SK-N-SH (cell line): ENCODE measurements around the gene BAHCC1. TPM values are rescaled to one million over a fixed set of nuclear protein-coding genes. Genes with fewer than 3 reads are reported as not detected.

Source experiments
- CTCF ChIA-PET: fragments of 300-600, 350-600 bp; formaldehyde crosslinking; extraction: SDS; loops from one replicate; lab custom pipeline; 2021; lab: Yijun Ruan, JAX
- POLR2A ChIA-PET: fragments of 350-600 bp; sonication (Branson Sonifier 250); formaldehyde crosslinking; extraction: SDS; loops from one replicate; lab custom pipeline; 2020; ENCODE audit warnings: antibody characterized with exemption, inconsistent platforms; lab: Yijun Ruan, JAX
- DNase-seq: peaks from one replicate; pipeline ENCODE4 v3.0.0; 2012
- H2AFZ ChIP-seq: fragments of 200-600 bp; sonication (generic); 2 replicates; pipeline ENCODE4 v1.8.1; 2016; ENCODE audit warnings: antibody characterized with exemption, mild to moderate bottlenecking, low read depth
- H3F3A ChIP-seq: fragments of 200-600 bp; sonication (generic); replicated peaks from 2 replicates; pipeline ENCODE3; 2016; ENCODE audit warnings: antibody characterized with exemption, mild to moderate bottlenecking; ENCODE audit not compliant: insufficient read depth
- H3K27ac ChIP-seq, 2 experiments: fragments of 200-500 bp in 1 of 2; fragments of 200-600 bp in 1 of 2; sonication (Bioruptor generic) in 1 of 2; sonication (generic), shearing (Covaris generic) in 1 of 2; 2 replicates each; pipeline versions ENCODE4 v1.5.1 to v1.6.1; 2014 to 2016; ENCODE audit warnings: low read depth in 2 of 2, inconsistent platforms in 1 of 2, low read length in 1 of 2, mild to moderate bottlenecking in 1 of 2, mixed read lengths in 1 of 2
- H3K27me3 ChIP-seq: fragments of 200-600 bp; sonication (generic), shearing (Covaris generic); 2 replicates; pipeline ENCODE4 v1.6.1; 2016; ENCODE audit warnings: mixed run types; ENCODE audit not compliant: insufficient read depth
- H3K36me3 ChIP-seq, 2 experiments: fragments of 200-500 bp in 1 of 2; fragments of 200-600 bp in 1 of 2; sonication (Bioruptor generic) in 1 of 2; sonication (generic) in 1 of 2; replicated peaks in 1 of 2; 2 replicates each; pipeline versions ENCODE3 to v1.5.1; 2014 to 2016; ENCODE audit warnings: low read length in 1 of 2, mild to moderate bottlenecking in 1 of 2; ENCODE audit not compliant: insufficient read depth in 2 of 2, control insufficient read depth in 1 of 2
- H3K4me1 ChIP-seq, 2 experiments: fragments of 200-500 bp in 1 of 2; fragments of 200-600 bp in 1 of 2; sonication (Bioruptor generic) in 1 of 2; sonication (generic), shearing (Covaris generic) in 1 of 2; 2 replicates each; pipeline versions ENCODE4 v1.5.1 to v1.6.1; 2014 to 2016; ENCODE audit warnings: low read depth in 1 of 2, low read length in 1 of 2, mixed run types in 1 of 2; ENCODE audit not compliant: insufficient read depth in 2 of 2, control insufficient read depth in 1 of 2
- H3K4me2 ChIP-seq: fragments of 200-600 bp; sonication (generic), shearing (Covaris generic); 2 replicates; pipeline ENCODE4 v1.6.1; 2017; ENCODE audit warnings: mixed run types
- H3K4me3 ChIP-seq, 2 experiments: fragments of 200-500 bp in 1 of 2; fragments of 200-600 bp in 1 of 2; sonication (Bioruptor generic) in 1 of 2; sonication (generic), shearing (Covaris generic) in 1 of 2; 2 replicates each; pipeline versions ENCODE4 v1.5.1 to v1.8.1; 2014 to 2016; ENCODE audit warnings: low read depth in 2 of 2, inconsistent platforms in 1 of 2, low read length in 1 of 2, mild to moderate bottlenecking in 1 of 2, mixed read lengths in 1 of 2, moderate library complexity in 1 of 2
- H3K79me2 ChIP-seq: fragments of 200-600 bp; sonication (generic); 2 replicates; pipeline ENCODE4 v1.8.1; 2017; ENCODE audit warnings: mild to moderate bottlenecking; ENCODE audit not compliant: insufficient read depth
- H3K9ac ChIP-seq: fragments of 200-600 bp; sonication (generic); 2 replicates; pipeline ENCODE4 v1.6.1; 2017; ENCODE audit warnings: mixed run types
- H3K9me2 ChIP-seq: fragments of 200-600 bp; sonication (generic); 2 replicates; pipeline ENCODE4 v1.6.1; 2017; ENCODE audit warnings: mixed run types
- H3K9me3 ChIP-seq: fragments of 200-600 bp; sonication (generic); 2 replicates; pipeline ENCODE4 v1.6.1; 2017; ENCODE audit warnings: mixed run types, mild to moderate bottlenecking, moderate library complexity
- H4K20me1 ChIP-seq: fragments of 200-600 bp; sonication (generic); 2 replicates; pipeline ENCODE4 v1.6.1; 2017; ENCODE audit warnings: mild to moderate bottlenecking, mixed run types; ENCODE audit not compliant: insufficient read depth
- ELF1 ChIP-seq: IDR thresholded peaks from 2 replicates; pipeline ENCODE4 v1.4.0; 2012
- EZH2phosphoT487 ChIP-seq: fragments of 200-600 bp; sonication (generic); IDR thresholded peaks from 2 replicates; pipeline ENCODE4 v1.6.1; 2017; ENCODE audit warnings: low read depth, mixed run types, mild to moderate bottlenecking, antibody characterized with exemption, moderate library complexity, borderline replicate concordance
- FOSL2 ChIP-seq: IDR thresholded peaks from 2 replicates; pipeline ENCODE4 v1.4.0; 2012; ENCODE audit warnings: low read depth, mild to moderate bottlenecking, moderate library complexity, borderline replicate concordance
- FOXJ3 ChIP-seq: sonication (generic); formaldehyde crosslinking; IDR thresholded peaks from 2 replicates; pipeline ENCODE4 v1.5.1; 2020; ENCODE audit warnings: mild to moderate bottlenecking, missing genetic modification reagents
- FOXM1 ChIP-seq: IDR thresholded peaks from 2 replicates; pipeline ENCODE4 v1.4.0; 2012; ENCODE audit warnings: low read depth, mild to moderate bottlenecking
- GABPA ChIP-seq: IDR thresholded peaks from 2 replicates; pipeline ENCODE4 v1.4.0; 2012; ENCODE audit warnings: low read depth, mild to moderate bottlenecking
- GATA2 ChIP-seq: sonication (generic); formaldehyde crosslinking; IDR thresholded peaks from 2 replicates; pipeline ENCODE4 v1.5.0; 2020; ENCODE audit warnings: mild to moderate bottlenecking, missing genetic modification reagents
- JUND ChIP-seq: IDR thresholded peaks from 2 replicates; pipeline ENCODE4 v1.4.0; 2012
- MEF2A ChIP-seq: IDR thresholded peaks from 2 replicates; pipeline ENCODE4 v1.4.0; 2012; ENCODE audit warnings: low read depth, borderline replicate concordance
- MXI1 ChIP-seq: IDR thresholded peaks from 2 replicates; pipeline ENCODE4 v1.6.1; 2012; ENCODE audit warnings: mild to moderate bottlenecking, low read depth, low read length, improper control_type of control experiment
- NRF1 ChIP-seq: IDR thresholded peaks from 2 replicates; pipeline ENCODE4 v1.6.1; 2012; ENCODE audit warnings: low read depth, mild to moderate bottlenecking, low read length
- RAD21 ChIP-seq: IDR thresholded peaks from 2 replicates; pipeline ENCODE4 v1.6.1; 2012; ENCODE audit warnings: mild to moderate bottlenecking, low read length
- RXRA ChIP-seq: IDR thresholded peaks from 2 replicates; pipeline ENCODE4 v1.4.0; 2012; ENCODE audit warnings: low read depth, mild to moderate bottlenecking, borderline replicate concordance
- SIN3A ChIP-seq: IDR thresholded peaks from 2 replicates; pipeline ENCODE4 v1.6.1; 2012; ENCODE audit warnings: low read depth, mild to moderate bottlenecking, low read length, moderate library complexity, borderline replicate concordance
- SMC3 ChIP-seq: IDR thresholded peaks from 2 replicates; pipeline ENCODE4 v1.6.1; 2012; ENCODE audit warnings: low read depth, low read length, improper control_type of control experiment
- TAF1 ChIP-seq: IDR thresholded peaks from 2 replicates; pipeline ENCODE4 v1.6.1; 2012; ENCODE audit warnings: low read depth, mild to moderate bottlenecking, low read length, moderate library complexity, borderline replicate concordance
- TCF12 ChIP-seq: IDR thresholded peaks from 2 replicates; pipeline ENCODE4 v1.4.0; 2012
- TEAD4 ChIP-seq: IDR thresholded peaks from 2 replicates; pipeline ENCODE4 v1.4.0; 2012; ENCODE audit warnings: mild to moderate bottlenecking, borderline replicate concordance; ENCODE audit not compliant: insufficient read depth
- YY1 ChIP-seq: IDR thresholded peaks from 2 replicates; pipeline ENCODE4 v1.4.0; 2012; ENCODE audit warnings: low read depth, mild to moderate bottlenecking
- WGBS: methylation state at CpG from one replicate; pipeline ENCODE4 v1.1.6; 2017; ENCODE audit warnings: low lambda C conversion rate; 5-methylcytosine and 5-hydroxymethylcytosine counted together
- polyA plus RNA-seq, 3 experiments: library from polyadenylated mRNA; depleted of rRNA; stranded (reverse); fragments of >200 nt; gene quantifications; 2 replicates each; pipeline ENCODE4 v1.2.3, GENCODE V29; 2012
- TF ChIP-seq, protein P1 (sequence below): fragments of 150-350 bp; IDR thresholded peaks from 2 replicates; pipeline ENCODE4 v1.6.1; 2016; ENCODE audit warnings: mild to moderate bottlenecking, low read depth, low read length
- TF ChIP-seq, protein P2 (sequence below): IDR thresholded peaks from 2 replicates; pipeline ENCODE4; 2012
- TF ChIP-seq, protein P3 (sequence below): IDR thresholded peaks from 2 replicates; pipeline ENCODE4 v1.4.0; 2012; ENCODE audit warnings: low read depth, borderline replicate concordance
- TF ChIP-seq, protein P4 (sequence below): fragments of 200-600 bp; sonication (generic); IDR thresholded peaks from 2 replicates; pipeline ENCODE4 v1.6.1; 2017; ENCODE audit warnings: antibody characterized with exemption, mild to moderate bottlenecking, moderate library complexity
- TF ChIP-seq, protein P5 (sequence below): IDR thresholded peaks from 2 replicates; pipeline ENCODE4 v1.6.1; 2012; ENCODE audit warnings: mild to moderate bottlenecking, low read depth, low read length, moderate library complexity

BAHCC1 gene
- polyA plus RNA-seq, 1 of the 3 experiments (the other 2 are of a cell fraction): 6.4 TPM

DNA sequence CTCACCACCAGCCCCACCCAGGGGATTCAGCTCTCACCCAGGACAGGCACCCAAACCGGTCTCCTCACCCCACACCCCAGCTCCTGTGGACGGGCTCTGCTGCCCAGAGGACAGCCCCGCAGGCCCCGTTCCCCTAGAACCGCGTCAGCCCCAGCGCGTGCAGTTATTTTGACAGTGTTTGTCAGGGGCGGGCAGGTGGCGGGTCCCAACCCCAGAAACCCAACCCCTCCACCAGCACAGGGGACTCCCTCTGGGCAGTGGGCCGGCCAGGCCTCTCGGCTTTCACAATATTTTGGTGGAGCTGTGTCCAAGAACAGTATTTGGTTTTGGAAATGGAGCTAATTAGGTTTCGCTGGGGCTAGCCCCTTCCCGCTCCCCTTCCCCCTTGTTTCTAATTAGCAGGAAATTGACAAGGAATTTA is 44.8 kb downstream of the BAHCC1 start (continued):
- TF ChIP-seq, protein P1, sequence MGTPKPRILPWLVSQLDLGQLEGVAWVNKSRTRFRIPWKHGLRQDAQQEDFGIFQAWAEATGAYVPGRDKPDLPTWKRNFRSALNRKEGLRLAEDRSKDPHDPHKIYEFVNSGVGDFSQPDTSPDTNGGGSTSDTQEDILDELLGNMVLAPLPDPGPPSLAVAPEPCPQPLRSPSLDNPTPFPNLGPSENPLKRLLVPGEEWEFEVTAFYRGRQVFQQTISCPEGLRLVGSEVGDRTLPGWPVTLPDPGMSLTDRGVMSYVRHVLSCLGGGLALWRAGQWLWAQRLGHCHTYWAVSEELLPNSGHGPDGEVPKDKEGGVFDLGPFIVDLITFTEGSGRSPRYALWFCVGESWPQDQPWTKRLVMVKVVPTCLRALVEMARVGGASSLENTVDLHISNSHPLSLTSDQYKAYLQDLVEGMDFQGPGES: no peak
- no peak for TF ChIP-seq FOXJ3 (CRISPR knock-in tag)
- TF ChIP-seq, protein P2, sequence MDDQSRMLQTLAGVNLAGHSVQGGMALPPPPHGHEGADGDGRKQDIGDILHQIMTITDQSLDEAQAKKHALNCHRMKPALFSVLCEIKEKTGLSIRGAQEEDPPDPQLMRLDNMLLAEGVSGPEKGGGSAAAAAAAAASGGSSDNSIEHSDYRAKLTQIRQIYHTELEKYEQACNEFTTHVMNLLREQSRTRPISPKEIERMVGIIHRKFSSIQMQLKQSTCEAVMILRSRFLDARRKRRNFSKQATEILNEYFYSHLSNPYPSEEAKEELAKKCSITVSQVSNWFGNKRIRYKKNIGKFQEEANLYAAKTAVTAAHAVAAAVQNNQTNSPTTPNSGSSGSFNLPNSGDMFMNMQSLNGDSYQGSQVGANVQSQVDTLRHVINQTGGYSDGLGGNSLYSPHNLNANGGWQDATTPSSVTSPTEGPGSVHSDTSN: no peak
- no peak for TF ChIP-seq SIN3A
- TF ChIP-seq FOXM1: no peak
- TF ChIP-seq EZH2phosphoT487: no peak

DNA sequence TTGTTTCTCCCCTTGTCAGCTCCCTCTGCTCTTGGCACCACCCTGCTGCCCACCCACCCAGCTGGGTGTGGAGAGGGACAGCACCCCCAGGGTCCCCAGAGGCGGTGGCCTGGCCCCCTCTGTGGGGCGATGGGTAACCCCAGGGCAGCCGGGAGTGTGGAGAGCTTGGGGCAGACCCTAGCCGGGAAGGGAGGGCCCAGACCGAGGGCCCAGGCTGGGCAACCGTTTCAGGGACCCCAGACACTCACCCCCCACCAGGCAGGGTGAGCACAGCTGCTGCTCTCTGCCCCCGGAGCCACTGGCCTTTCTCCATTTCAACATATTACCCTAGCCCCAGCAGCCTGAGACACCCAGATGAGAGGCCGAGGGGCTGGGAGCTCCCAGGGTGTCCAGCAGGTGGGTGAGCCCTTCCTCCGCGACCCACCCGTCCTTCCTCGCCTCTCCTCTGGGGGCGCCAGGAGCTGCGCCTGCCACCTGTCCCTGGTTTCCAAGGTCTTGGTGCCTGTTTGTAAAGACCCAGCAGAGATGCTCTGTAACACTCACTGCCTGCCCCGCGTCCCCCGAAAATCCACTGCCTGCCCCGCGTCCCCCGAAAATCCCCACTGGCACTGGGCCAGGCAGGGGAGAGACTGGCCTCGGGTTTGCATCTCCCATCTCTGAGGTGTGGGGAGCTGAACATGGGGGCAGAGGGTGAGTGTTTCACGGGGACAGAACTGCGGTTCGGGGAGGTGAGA is 45.4 kb downstream of the BAHCC1 start:
- ChIA-PET CTCF (interaction anchor here (0.5 to 6.5 kb wide), 63 partner anchors 10 to 201 kb away, joined by 3 to 85 read pairs (median 6); partner anchors contain the start of gene NDUFAF8), POLR2A (interaction anchor here (0.6 to 2.0 kb wide), 5 partner anchors 11 to 160 kb away, joined by 3 to 5 read pairs (median 3); partner anchors contain the start of gene BAHCC1)
- no peak overlapping the region for H3K4me2 ChIP-seq
- no peak overlapping the region; a peak in 1 of 4 replicates for H3K4me3 ChIP-seq
- no peaks in the 10 kb centered on the region for H3F3A ChIP-seq
- 50% methylated on average over 21 of the region's 24 CpGs for WGBS
- H3K9me3 ChIP-seq: no peaks in the 10 kb centered on the region
- H3K4me1 ChIP-seq: peaks cover 0 to 30% of the 10 kb centered on the region in 2 experiments; a peak in 1 of 4 replicates
- no peaks in the 10 kb centered on the region for H3K9me2 ChIP-seq
- H3K27me3 ChIP-seq: no peaks in the 10 kb centered on the region
- no peaks in the 10 kb centered on the region for H3K79me2 ChIP-seq
- H4K20me1 ChIP-seq: 0 out of 2 replicates have a peak, but pooled peaks cover 3% of the 10 kb centered on the region
- DNase-seq: peak; percentile 98
- no peak overlapping the region for H3K9ac ChIP-seq
- no peak overlapping the region for H3K27ac ChIP-seq
- no peaks in the 10 kb centered on the region for H3K36me3 ChIP-seq
- no peak overlapping the region for H2AFZ ChIP-seq
- TF ChIP-seq, protein P3, sequence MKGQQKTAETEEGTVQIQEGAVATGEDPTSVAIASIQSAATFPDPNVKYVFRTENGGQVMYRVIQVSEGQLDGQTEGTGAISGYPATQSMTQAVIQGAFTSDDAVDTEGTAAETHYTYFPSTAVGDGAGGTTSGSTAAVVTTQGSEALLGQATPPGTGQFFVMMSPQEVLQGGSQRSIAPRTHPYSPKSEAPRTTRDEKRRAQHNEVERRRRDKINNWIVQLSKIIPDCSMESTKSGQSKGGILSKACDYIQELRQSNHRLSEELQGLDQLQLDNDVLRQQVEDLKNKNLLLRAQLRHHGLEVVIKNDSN: no peak
- TF ChIP-seq RAD21: peak; percentile 77
- TF ChIP-seq RXRA: no peak
- TF ChIP-seq FOXM1: no peak
- TF ChIP-seq SMC3: peak; percentile 66
- no peak for TF ChIP-seq ELF1
- TF ChIP-seq NRF1: no peak
- TF ChIP-seq MEF2A: no peak
- TF ChIP-seq FOSL2: no peak
- TF ChIP-seq EZH2phosphoT487: no peak
- TF ChIP-seq, protein P4, sequence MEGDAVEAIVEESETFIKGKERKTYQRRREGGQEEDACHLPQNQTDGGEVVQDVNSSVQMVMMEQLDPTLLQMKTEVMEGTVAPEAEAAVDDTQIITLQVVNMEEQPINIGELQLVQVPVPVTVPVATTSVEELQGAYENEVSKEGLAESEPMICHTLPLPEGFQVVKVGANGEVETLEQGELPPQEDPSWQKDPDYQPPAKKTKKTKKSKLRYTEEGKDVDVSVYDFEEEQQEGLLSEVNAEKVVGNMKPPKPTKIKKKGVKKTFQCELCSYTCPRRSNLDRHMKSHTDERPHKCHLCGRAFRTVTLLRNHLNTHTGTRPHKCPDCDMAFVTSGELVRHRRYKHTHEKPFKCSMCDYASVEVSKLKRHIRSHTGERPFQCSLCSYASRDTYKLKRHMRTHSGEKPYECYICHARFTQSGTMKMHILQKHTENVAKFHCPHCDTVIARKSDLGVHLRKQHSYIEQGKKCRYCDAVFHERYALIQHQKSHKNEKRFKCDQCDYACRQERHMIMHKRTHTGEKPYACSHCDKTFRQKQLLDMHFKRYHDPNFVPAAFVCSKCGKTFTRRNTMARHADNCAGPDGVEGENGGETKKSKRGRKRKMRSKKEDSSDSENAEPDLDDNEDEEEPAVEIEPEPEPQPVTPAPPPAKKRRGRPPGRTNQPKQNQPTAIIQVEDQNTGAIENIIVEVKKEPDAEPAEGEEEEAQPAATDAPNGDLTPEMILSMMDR: peak; percentile 81
- TF ChIP-seq, protein P5, sequence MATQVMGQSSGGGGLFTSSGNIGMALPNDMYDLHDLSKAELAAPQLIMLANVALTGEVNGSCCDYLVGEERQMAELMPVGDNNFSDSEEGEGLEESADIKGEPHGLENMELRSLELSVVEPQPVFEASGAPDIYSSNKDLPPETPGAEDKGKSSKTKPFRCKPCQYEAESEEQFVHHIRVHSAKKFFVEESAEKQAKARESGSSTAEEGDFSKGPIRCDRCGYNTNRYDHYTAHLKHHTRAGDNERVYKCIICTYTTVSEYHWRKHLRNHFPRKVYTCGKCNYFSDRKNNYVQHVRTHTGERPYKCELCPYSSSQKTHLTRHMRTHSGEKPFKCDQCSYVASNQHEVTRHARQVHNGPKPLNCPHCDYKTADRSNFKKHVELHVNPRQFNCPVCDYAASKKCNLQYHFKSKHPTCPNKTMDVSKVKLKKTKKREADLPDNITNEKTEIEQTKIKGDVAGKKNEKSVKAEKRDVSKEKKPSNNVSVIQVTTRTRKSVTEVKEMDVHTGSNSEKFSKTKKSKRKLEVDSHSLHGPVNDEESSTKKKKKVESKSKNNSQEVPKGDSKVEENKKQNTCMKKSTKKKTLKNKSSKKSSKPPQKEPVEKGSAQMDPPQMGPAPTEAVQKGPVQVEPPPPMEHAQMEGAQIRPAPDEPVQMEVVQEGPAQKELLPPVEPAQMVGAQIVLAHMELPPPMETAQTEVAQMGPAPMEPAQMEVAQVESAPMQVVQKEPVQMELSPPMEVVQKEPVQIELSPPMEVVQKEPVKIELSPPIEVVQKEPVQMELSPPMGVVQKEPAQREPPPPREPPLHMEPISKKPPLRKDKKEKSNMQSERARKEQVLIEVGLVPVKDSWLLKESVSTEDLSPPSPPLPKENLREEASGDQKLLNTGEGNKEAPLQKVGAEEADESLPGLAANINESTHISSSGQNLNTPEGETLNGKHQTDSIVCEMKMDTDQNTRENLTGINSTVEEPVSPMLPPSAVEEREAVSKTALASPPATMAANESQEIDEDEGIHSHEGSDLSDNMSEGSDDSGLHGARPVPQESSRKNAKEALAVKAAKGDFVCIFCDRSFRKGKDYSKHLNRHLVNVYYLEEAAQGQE: no peak
- TF ChIP-seq TEAD4: no peak
- no peak for TF ChIP-seq JUND
- no peak for TF ChIP-seq YY1
- no peak for TF ChIP-seq GABPA
- TF ChIP-seq GATA2 (CRISPR knock-in tag): no peak
- no peak for TF ChIP-seq FOXJ3 (CRISPR knock-in tag)
- no peak for TF ChIP-seq TCF12
- no peak for TF ChIP-seq TAF1
- peak; percentile 53 for TF ChIP-seq MXI1
